ENCODE results near the gene PRAME. TPM values are rescaled to one million over a fixed set of nuclear protein-coding genes. Genes with fewer than 3 reads are reported as not detected.

Gene PRAME
- total and polyA plus RNA-seq, 2 experiments from 2014 or later: not detected

- H3K27ac ChIP-seq (ENCODE audit: low read depth): no peak overlapping the region
Measured at GRCh38 chr22:22590136-22590891, 31.2 kb upstream of the PRAME start.

More at GRCh38 chr22:22590136-22590891, 31.2 kb upstream of the PRAME start:
- Mint-ChIP-seq H3K36me3 (ENCODE audit: low read depth) (no peaks in the 10 kb centered on the region), H3K9me3 (no peaks in the 10 kb centered on the region), H3K27ac (no peak overlapping the region), H3K4me3 (no peak overlapping the region), H3K4me1 (no peaks in the 10 kb centered on the region), H3K27me3 (ENCODE audit: insufficient read depth, low read depth, poor library complexity) (peaks cover 63% of the 10 kb centered on the region)
- H3K9me2 ChIP-seq (ENCODE audit: insufficient read depth): no peaks in the 10 kb centered on the region
- H2AFZ ChIP-seq: no peak overlapping the region
- H3K79me2 ChIP-seq (replicated peaks; ENCODE audit: insufficient read depth): no peaks in the 10 kb centered on the region
- no peaks in the 10 kb centered on the region for H4K20me1 ChIP-seq (replicated peaks; ENCODE audit: insufficient read depth)
- ATAC-seq: no peak
- H3K27me3 ChIP-seq (ENCODE audit: insufficient read depth): peaks cover 97% of the 10 kb centered on the region
- TF ChIP-seq CTCF (conservative IDR thresholded peaks at IDR 0.05; ENCODE audit: low read depth in 2 of 2) (no peak), ZNF462 (CRISPR knock-in tag; IDR thresholded peaks at IDR 0.05) (no peak), CREB1 (CRISPR knock-in tag; IDR thresholded peaks at IDR 0.05; ENCODE audit: low read depth) (no peak)
- no peak overlapping the region for H3K4me2 ChIP-seq
- H3K36me3 ChIP-seq (ENCODE audit: insufficient read depth): no peaks in the 10 kb centered on the region
- no peak for DNase-seq (ENCODE audit: low spot score)
- H3F3A ChIP-seq (replicated peaks; ENCODE audit: low read depth): no peaks in the 10 kb centered on the region
- no peak overlapping the region for H3K4me3 ChIP-seq
- H3K4me1 ChIP-seq (ENCODE audit: insufficient read depth): no peaks in the 10 kb centered on the region
